ENCODE data around the gene ECM2.

- no peak for TF ChIP-seq CTCF (IDR thresholded peaks at IDR 0.05)
- TF ChIP-seq POLR2A (IDR thresholded peaks at IDR 0.05), result no peak
- TF ChIP-seq POLR2AphosphoS5 (IDR thresholded peaks at IDR 0.05), result no peak
- no peak for TF ChIP-seq EP300 (IDR thresholded peaks at IDR 0.05)
These were observed 4.9 kb downstream of the ECM2 start for GRCh38 chr9:92530893-92531292.

All from sigmoid colon (tissue), 4 donors.